Activated CD8-positive, alpha-beta T cell treated with anti-CD3 and anti-CD28 coated beads, Interleukin-2, amount 10 ng/mL, durations not matched to agents 7 days and 5 days (primary cell): Measurements from ENCODE around the gene RAB27B. TPM values are rescaled to one million over a fixed set of nuclear protein-coding genes. Genes with fewer than 3 reads are reported as not detected.
"Not testable (repeated sequence)": the region's sequence is repeated elsewhere in the genome, so short reads cannot be mapped to it uniquely, and the experiment has no call there.

Experiments
- ATAC-seq: fragments of 150-1000 bp; cut with Tn5 transposase; one replicate; pipeline ENCODE4 v1.10.0; 2021; ENCODE audit warnings: moderate library complexity
- CTCF ChIA-PET: fragments of 350-600 bp; sonication (Branson Sonifier 250); formaldehyde crosslinking; loops from one replicate; lab custom pipeline; 2021; ENCODE audit warnings: antibody characterized with exemption; lab: Charles Lee
- POLR2A ChIA-PET: fragments of 350-600 bp; sonication (Branson Sonifier 250); formaldehyde crosslinking; loops from one replicate; lab custom pipeline; 2021; ENCODE audit warnings: antibody characterized with exemption; lab: Charles Lee
- DNase-seq: peaks from one replicate; pipeline ENCODE4 v3.0.0-alpha.2; 2020
- H3K27ac Mint-ChIP-seq: one replicate; pipeline ENCODE4 v1.8.0; 2021; ENCODE audit warnings: mild to moderate bottlenecking, mixed read lengths
- H3K27me3 Mint-ChIP-seq: one replicate; pipeline ENCODE4 v1.8.0; 2021; ENCODE audit warnings: low read depth, mixed read lengths
- H3K36me3 Mint-ChIP-seq: one replicate; pipeline ENCODE4 v1.8.0; 2021; ENCODE audit warnings: low read depth, mixed read lengths
- H3K4me1 Mint-ChIP-seq: one replicate; pipeline ENCODE4 v1.8.0; 2021; ENCODE audit warnings: low read depth, mixed read lengths
- H3K4me3 Mint-ChIP-seq: one replicate; pipeline ENCODE4 v1.8.0; 2021; ENCODE audit warnings: mild to moderate bottlenecking, mixed read lengths
- H3K9me3 Mint-ChIP-seq: one replicate; pipeline ENCODE4 v1.8.0; 2022; ENCODE audit warnings: mixed read lengths; ENCODE audit not compliant: insufficient read depth
- total RNA-seq, 2 experiments: library from RNA; stranded (reverse); gene quantifications; one replicate each; pipeline ENCODE4 v1.2.3, GENCODE V29; 2021

RAB27B gene
- total RNA-seq, 2 experiments from 2014 or later: 1.7 to 2.0 TPM

- DNase-seq: no peak
- ATAC-seq: no peak
- Mint-ChIP-seq H3K36me3 (no peaks in the 10 kb centered on the region), H3K4me3 (no peak overlapping the region), H3K27me3 (peaks cover 5% of the 10 kb centered on the region), H3K27ac (no peak overlapping the region), H3K4me1 (peaks cover 13% of the 10 kb centered on the region), H3K9me3 (no peaks in the 10 kb centered on the region)
- CTCF ChIA-PET: no interaction called here
- POLR2A ChIA-PET: no interaction called here
Measured at GRCh38 chr18:54849683-54850082, 21.4 kb downstream of the RAB27B start.

GRCh38 chr18:54850598-54850997, 22.3 kb downstream of the RAB27B start:
- H3K4me3 Mint-ChIP-seq: no peak overlapping the region
- no peak overlapping the region for H3K27ac Mint-ChIP-seq
- H3K27me3 Mint-ChIP-seq: peaks cover 5% of the 10 kb centered on the region
- H3K36me3 Mint-ChIP-seq: no peaks in the 10 kb centered on the region
- ATAC-seq (no peak), DNase-seq (no peak)
- no peaks in the 10 kb centered on the region for H3K9me3 Mint-ChIP-seq
- peaks cover 13% of the 10 kb centered on the region for H3K4me1 Mint-ChIP-seq
- ChIA-PET CTCF (no interaction called here), POLR2A (no interaction called here)

- peaks cover 13% of the 10 kb centered on the region for H3K4me1 Mint-ChIP-seq
- H3K9me3 Mint-ChIP-seq: no peaks in the 10 kb centered on the region
- H3K4me3 Mint-ChIP-seq: no peak overlapping the region
- ChIA-PET CTCF (no interaction called here), POLR2A (no interaction called here)
- ATAC-seq: peak; percentile 42
- H3K27ac Mint-ChIP-seq: no peak overlapping the region
- H3K27me3 Mint-ChIP-seq: peaks cover 10% of the 10 kb centered on the region
- no peaks in the 10 kb centered on the region for H3K36me3 Mint-ChIP-seq
- no peak for DNase-seq
Measured at GRCh38 chr18:54852780-54853675, 24.8 kb downstream of the RAB27B start.

- H3K9me3 Mint-ChIP-seq, H3K27ac Mint-ChIP-seq, H3K4me3 Mint-ChIP-seq, DNase-seq, CTCF ChIA-PET, POLR2A ChIA-PET, H3K36me3 Mint-ChIP-seq, ATAC-seq: not testable (repeated sequence)
- H3K27me3 Mint-ChIP-seq: peaks cover 10% of the 10 kb centered on the region
- peaks cover 13% of the 10 kb centered on the region for H3K4me1 Mint-ChIP-seq
Measured at GRCh38 chr18:54855050-54855449, 26.8 kb downstream of the RAB27B start.

- no peak overlapping the region for H3K27ac Mint-ChIP-seq
- H3K27me3 Mint-ChIP-seq: peaks cover 13% of the 10 kb centered on the region
- ChIA-PET POLR2A (no interaction called here), CTCF (no interaction called here)
- no peaks in the 10 kb centered on the region for H3K9me3 Mint-ChIP-seq
- no peak for ATAC-seq
- DNase-seq: no peak
- H3K4me3 Mint-ChIP-seq: no peak overlapping the region
- peaks cover 13% of the 10 kb centered on the region for H3K4me1 Mint-ChIP-seq
- no peaks in the 10 kb centered on the region for H3K36me3 Mint-ChIP-seq
Measured at GRCh38 chr18:54856105-54856646, 27.9 kb downstream of the RAB27B start.

DNA sequence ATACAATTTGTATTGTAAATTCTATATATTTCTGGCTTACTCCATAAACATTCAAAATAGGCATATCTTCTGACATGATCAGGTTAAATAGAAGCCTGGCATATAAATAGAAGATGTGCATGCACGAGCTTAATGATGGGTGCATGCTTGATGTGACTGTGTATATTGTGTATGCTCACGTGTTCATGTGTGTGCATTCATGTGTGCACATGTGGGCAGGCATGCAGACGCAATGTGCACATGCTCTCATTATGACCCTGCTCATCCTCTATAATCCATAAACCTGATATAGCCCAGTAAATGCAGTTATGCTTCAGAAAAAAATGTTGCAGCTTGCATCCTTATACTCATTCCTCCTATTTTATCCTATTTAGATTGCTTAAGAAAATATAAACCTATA, 29.2 kb downstream of the RAB27B start:
- H3K36me3 Mint-ChIP-seq: no peaks in the 10 kb centered on the region
- peaks cover 16% of the 10 kb centered on the region for H3K27me3 Mint-ChIP-seq
- no peak overlapping the region for H3K4me3 Mint-ChIP-seq
- no peaks in the 10 kb centered on the region for H3K9me3 Mint-ChIP-seq
- no peak for DNase-seq
- CTCF ChIA-PET: no interaction called here
- peaks cover 10% of the 10 kb centered on the region for H3K4me1 Mint-ChIP-seq
- POLR2A ChIA-PET: no interaction called here
- no peak overlapping the region for H3K27ac Mint-ChIP-seq
- no peak for ATAC-seq

- CTCF ChIA-PET: interaction anchor here (1.0 kb wide), 1 partner anchor 33 kb away, joined by 3 read pairs; no protein-coding TSS in a partner anchor
- no peaks in the 10 kb centered on the region for H3K9me3 Mint-ChIP-seq
- no peak overlapping the region for H3K27ac Mint-ChIP-seq
- H3K27me3 Mint-ChIP-seq: peaks cover 10% of the 10 kb centered on the region
- POLR2A ChIA-PET: no interaction called here
- no peaks in the 10 kb centered on the region for H3K36me3 Mint-ChIP-seq
- H3K4me3 Mint-ChIP-seq: no peak overlapping the region
- DNase-seq: no peak
- no peaks in the 10 kb centered on the region for H3K4me1 Mint-ChIP-seq
- no peak for ATAC-seq
Measured at GRCh38 chr18:54859667-54860421, 31.6 kb downstream of the RAB27B start.

DNA sequence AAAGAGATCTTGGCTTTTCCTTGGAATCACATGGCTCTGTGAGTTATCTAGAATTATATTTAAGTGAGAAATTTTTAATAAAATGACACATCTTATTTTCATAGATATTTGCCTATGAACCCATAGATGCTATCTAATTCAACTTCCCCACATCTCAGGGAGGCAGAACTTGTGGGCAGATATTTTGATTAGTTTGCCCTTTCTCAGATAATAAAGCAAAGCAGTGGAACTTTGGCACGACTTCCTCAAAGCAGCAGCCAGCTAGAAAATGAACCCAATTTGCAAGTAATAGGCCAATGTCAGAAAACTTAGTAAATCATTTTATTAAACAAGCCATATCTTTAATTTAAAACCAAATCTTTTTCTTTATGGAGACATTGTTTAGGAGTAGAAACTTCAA, 32.7 kb downstream of the RAB27B start:
- no peak for ATAC-seq
- POLR2A ChIA-PET: no interaction called here

DNA sequence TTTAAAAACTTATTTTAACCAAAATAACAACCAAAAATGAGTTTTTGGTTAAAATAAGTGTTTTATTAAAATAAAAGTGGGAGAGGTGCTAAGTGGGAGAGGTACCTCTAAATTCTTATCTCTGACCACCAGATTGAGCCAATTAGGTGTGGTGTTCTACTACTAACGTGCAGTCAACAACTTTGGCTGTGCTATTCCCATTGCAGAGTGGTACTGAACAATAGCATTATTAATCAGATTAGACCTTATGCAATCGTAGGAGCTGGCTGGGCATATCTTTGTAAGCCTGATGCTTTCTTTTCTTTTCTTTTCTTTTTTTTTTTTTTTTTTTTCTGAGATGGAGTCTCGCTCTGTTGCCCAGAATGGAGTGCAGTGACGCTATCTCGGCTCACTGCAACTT, 38.9 kb downstream of the RAB27B start:
- DNase-seq (no peak), ATAC-seq (no peak)
- H3K4me3 Mint-ChIP-seq: no peak overlapping the region
- ChIA-PET CTCF (no interaction called here), POLR2A (no interaction called here)
- H3K27ac Mint-ChIP-seq: no peak overlapping the region
- H3K4me1 Mint-ChIP-seq: no peaks in the 10 kb centered on the region
- H3K36me3 Mint-ChIP-seq: no peaks in the 10 kb centered on the region
- H3K9me3 Mint-ChIP-seq: no peaks in the 10 kb centered on the region
- H3K27me3 Mint-ChIP-seq: peaks cover 5% of the 10 kb centered on the region

More for the DNA sequence above, 32.7 kb downstream of the RAB27B start:
- Mint-ChIP-seq H3K36me3 (no peaks in the 10 kb centered on the region), H3K4me1 (no peaks in the 10 kb centered on the region), H3K27ac (no peak overlapping the region), H3K9me3 (no peaks in the 10 kb centered on the region), H3K27me3 (peaks cover 10% of the 10 kb centered on the region), H3K4me3 (no peak overlapping the region)
- no peak for DNase-seq
- CTCF ChIA-PET: no interaction called here

DNA sequence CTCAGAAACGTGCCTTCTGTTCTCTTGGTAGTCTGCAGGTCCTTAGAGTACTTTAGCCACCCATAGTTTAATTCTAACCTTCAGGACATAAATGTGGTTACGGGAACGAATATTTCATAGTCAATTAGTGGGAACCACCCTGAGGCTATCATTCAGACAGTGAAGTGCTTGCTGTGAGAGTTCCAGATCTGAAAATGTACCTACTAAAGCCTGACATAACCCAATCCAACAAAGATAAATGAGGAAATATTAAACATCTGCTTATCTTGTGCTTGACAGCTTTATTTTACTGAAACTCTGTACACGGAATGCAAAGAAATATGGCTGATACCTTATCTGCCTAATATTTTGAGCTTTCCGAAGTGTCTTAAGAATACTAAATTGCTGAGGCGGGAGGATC, 43.0 kb downstream of the RAB27B start:
- ChIA-PET POLR2A (no interaction called here), CTCF (no interaction called here)
- H3K36me3 Mint-ChIP-seq: no peaks in the 10 kb centered on the region
- no peaks in the 10 kb centered on the region for H3K9me3 Mint-ChIP-seq
- peaks cover 5% of the 10 kb centered on the region for H3K27me3 Mint-ChIP-seq
- peaks cover 6% of the 10 kb centered on the region for H3K4me1 Mint-ChIP-seq
- H3K4me3 Mint-ChIP-seq: no peak overlapping the region
- DNase-seq: no peak
- H3K27ac Mint-ChIP-seq: no peak overlapping the region
- ATAC-seq: no peak

- no peak for DNase-seq
- peaks cover 6% of the 10 kb centered on the region for H3K4me1 Mint-ChIP-seq
- H3K27ac Mint-ChIP-seq: no peak overlapping the region
- H3K4me3 Mint-ChIP-seq: no peak overlapping the region
- no peaks in the 10 kb centered on the region for H3K9me3 Mint-ChIP-seq
- no peaks in the 10 kb centered on the region for H3K36me3 Mint-ChIP-seq
- POLR2A ChIA-PET: no interaction called here
- CTCF ChIA-PET: no interaction called here
- no peak for ATAC-seq
- peaks cover 3% of the 10 kb centered on the region for H3K27me3 Mint-ChIP-seq
Measured at GRCh38 chr18:54872681-54873080, 44.4 kb downstream of the RAB27B start.

DNA sequence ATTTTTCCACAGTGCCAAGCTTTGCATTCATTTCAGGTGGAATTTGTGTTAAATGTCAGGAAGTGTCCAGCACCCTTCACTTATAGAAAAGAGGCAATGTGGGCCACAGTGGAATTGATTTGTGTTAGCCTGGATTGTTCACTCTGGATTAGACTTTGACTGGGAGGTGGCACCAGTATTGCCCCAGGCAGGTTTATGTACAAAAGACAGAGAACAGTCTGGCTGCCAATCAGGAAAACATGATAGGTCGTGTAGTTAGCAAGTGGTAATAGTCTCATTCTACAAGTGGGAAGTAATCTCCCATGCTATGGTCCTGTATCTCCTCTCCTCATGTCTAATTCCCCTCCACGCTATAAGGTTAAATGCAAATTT, 45.6 kb downstream of the RAB27B start:
- CTCF ChIA-PET: no interaction called here
- Mint-ChIP-seq H3K27me3 (peaks cover 3% of the 10 kb centered on the region), H3K4me3 (no peak overlapping the region), H3K4me1 (peaks cover 6% of the 10 kb centered on the region), H3K9me3 (no peaks in the 10 kb centered on the region), H3K36me3 (no peaks in the 10 kb centered on the region), H3K27ac (no peak overlapping the region)
- DNase-seq: no peak
- POLR2A ChIA-PET: no interaction called here
- no peak for ATAC-seq
